Loucy (cell line): ENCODE results near the gene TMEM200A.

Experiments
- H2AFZ ChIP-seq: fragments of 200-600 bp; sonication (generic); 2 replicates; pipeline ENCODE4 v1.6.0; 2016; ENCODE audit warnings: antibody characterized with exemption, mild to moderate bottlenecking, low read length, moderate library complexity
- H3F3A ChIP-seq: fragments of 200-600 bp; 2 replicates; pipeline ENCODE4 v1.6.0; 2016; ENCODE audit warnings: antibody characterized with exemption, low read depth, mild to moderate bottlenecking
- H3K27me3 ChIP-seq: fragments of 200-600 bp; sonication (generic); 2 replicates; pipeline ENCODE4 v1.6.1; 2014; ENCODE audit warnings: low read length, mild to moderate bottlenecking; ENCODE audit not compliant: insufficient read depth, poor library complexity, severe bottlenecking
- H3K36me3 ChIP-seq: fragments of 200-600 bp; sonication (generic); 2 replicates; pipeline ENCODE4 v1.6.1; 2016; ENCODE audit warnings: low read length; ENCODE audit not compliant: insufficient read depth
- H3K4me1 ChIP-seq: fragments of 200-600 bp; sonication (generic); 2 replicates; pipeline ENCODE4 v1.5.1; 2014; ENCODE audit warnings: low read length, mild to moderate bottlenecking; ENCODE audit not compliant: insufficient read depth, poor library complexity, severe bottlenecking
- H3K4me2 ChIP-seq: fragments of 200-600 bp; sonication (generic); 2 replicates; pipeline ENCODE4 v1.6.0; 2014; ENCODE audit warnings: antibody characterized with exemption, low read length, low read depth, mild to moderate bottlenecking; ENCODE audit not compliant: poor library complexity, severe bottlenecking
- H3K4me3 ChIP-seq: fragments of 200-600 bp; sonication (generic); 2 replicates; pipeline ENCODE4 v1.5.1; 2014; ENCODE audit warnings: low read length, mild to moderate bottlenecking, mixed read lengths; ENCODE audit not compliant: poor library complexity, severe bottlenecking
- H3K79me2 ChIP-seq: fragments of 200-600 bp; sonication (generic); 2 replicates; pipeline ENCODE4 v1.6.1; 2014; ENCODE audit warnings: low read length; ENCODE audit not compliant: insufficient read depth
- H3K9ac ChIP-seq: fragments of 200-600 bp; sonication (generic); 2 replicates; pipeline ENCODE4 v1.6.0; 2014; ENCODE audit warnings: mild to moderate bottlenecking, low read depth, low read length, moderate library complexity; ENCODE audit not compliant: poor library complexity, severe bottlenecking
- H3K9me2 ChIP-seq: fragments of 200-600 bp; sonication (generic); replicated peaks from 2 replicates; pipeline ENCODE4 v1.6.1; 2016; ENCODE audit warnings: low read depth, low read length, mixed read lengths
- H3K9me3 ChIP-seq: fragments of 200-600 bp; sonication (generic); 2 replicates; pipeline ENCODE4 v1.6.1; 2014; ENCODE audit warnings: mild to moderate bottlenecking, antibody characterized with exemption, low read length, low read depth; ENCODE audit not compliant: insufficient read depth
- H4K20me1 ChIP-seq: fragments of 200-600 bp; sonication (generic); 2 replicates; pipeline ENCODE4 v1.6.0; 2014; ENCODE audit warnings: antibody characterized with exemption, low read length, mild to moderate bottlenecking; ENCODE audit not compliant: insufficient read depth, poor library complexity, severe bottlenecking
- CTCF ChIP-seq: fragments of 200-600 bp; sonication (generic); conservative IDR thresholded peaks from 2 replicates; pipeline ENCODE4 v1.5.1; 2014; ENCODE audit warnings: mild to moderate bottlenecking, antibody characterized with exemption, low read length
- EZH2phosphoT487 ChIP-seq: fragments of 200-600 bp; IDR thresholded peaks from 2 replicates; pipeline ENCODE4 v1.6.1; 2018; ENCODE audit warnings: antibody characterized with exemption, mild to moderate bottlenecking, moderate library complexity, borderline replicate concordance

The TMEM200A gene

GRCh38 chr6:130407032-130407431 lies 41.2 kb downstream of the TMEM200A start:
- Histone ChIP-seq H3K9me3 (no peaks in the 10 kb centered on the region), H4K20me1 (no peaks in the 10 kb centered on the region), H3K4me2 (no peak overlapping the region), H2AFZ (no peak overlapping the region), H3K4me1 (no peaks in the 10 kb centered on the region), H3K36me3 (no peaks in the 10 kb centered on the region), H3K4me3 (no peak overlapping the region), H3K27me3 (no peaks in the 10 kb centered on the region), H3K9me2 (no peaks in the 10 kb centered on the region), H3K79me2 (no peaks in the 10 kb centered on the region), H3F3A (no peaks in the 10 kb centered on the region), H3K9ac (no peak overlapping the region)
- TF ChIP-seq CTCF = no peak
- no peak for TF ChIP-seq EZH2phosphoT487

- H3K4me1 ChIP-seq = no peaks in the 10 kb centered on the region
- no peak overlapping the region for H2AFZ ChIP-seq
- H3F3A ChIP-seq = no peaks in the 10 kb centered on the region
- H3K79me2 ChIP-seq = no peaks in the 10 kb centered on the region
- no peaks in the 10 kb centered on the region for H3K9me2 ChIP-seq
- TF ChIP-seq CTCF (no peak), EZH2phosphoT487 (no peak)
- no peaks in the 10 kb centered on the region for H4K20me1 ChIP-seq
- H3K36me3 ChIP-seq = no peaks in the 10 kb centered on the region
- H3K27me3 ChIP-seq = no peaks in the 10 kb centered on the region
- no peaks in the 10 kb centered on the region for H3K9me3 ChIP-seq
- H3K4me3 ChIP-seq = no peak overlapping the region
- H3K4me2 ChIP-seq = no peak overlapping the region
- no peak overlapping the region for H3K9ac ChIP-seq
Observed at GRCh38 chr6:130409418-130410100, 43.7 kb downstream of the TMEM200A start.

- Histone ChIP-seq H4K20me1 (no peaks in the 10 kb centered on the region), H3K79me2 (no peaks in the 10 kb centered on the region), H3K9me2 (no peaks in the 10 kb centered on the region), H3K36me3 (no peaks in the 10 kb centered on the region), H3K4me1 (no peaks in the 10 kb centered on the region), H3K4me3 (no peak overlapping the region), H3F3A (no peaks in the 10 kb centered on the region), H3K9ac (no peak overlapping the region), H2AFZ (no peak overlapping the region), H3K9me3 (no peaks in the 10 kb centered on the region), H3K4me2 (no peak overlapping the region), H3K27me3 (no peaks in the 10 kb centered on the region)
- no peak for TF ChIP-seq EZH2phosphoT487
- no peak for TF ChIP-seq CTCF
Observed at GRCh38 chr6:130411481-130411880, 45.7 kb downstream of the TMEM200A start.
